Nephron progenitor cell (in vitro differentiated cells): ENCODE results near the gene AGK.

Experiments
- DNase-seq: peaks from one replicate; pipeline ENCODE4 v3.0.0; 2021
- H3K27ac Mint-ChIP-seq: 2 replicates; pipeline ENCODE4 v1.8.0; 2021; ENCODE audit warnings: mild to moderate bottlenecking, moderate library complexity, mixed read lengths
- H3K27me3 Mint-ChIP-seq: 2 replicates; pipeline ENCODE4 v1.8.0; 2021; ENCODE audit warnings: mild to moderate bottlenecking, low read depth, mixed read lengths; ENCODE audit not compliant: poor library complexity
- H3K36me3 Mint-ChIP-seq: 2 replicates; pipeline ENCODE4 v1.8.0; 2021; ENCODE audit warnings: low read depth, mixed read lengths
- H3K4me1 Mint-ChIP-seq: 2 replicates; pipeline ENCODE4 v1.8.0; 2021; ENCODE audit warnings: mixed read lengths
- H3K4me3 Mint-ChIP-seq: 2 replicates; pipeline ENCODE4 v1.8.0; 2021; ENCODE audit warnings: mild to moderate bottlenecking, moderate library complexity, mixed read lengths
- H3K9me3 Mint-ChIP-seq: 2 replicates; pipeline ENCODE4 v1.8.0; 2021; ENCODE audit warnings: mild to moderate bottlenecking, moderate library complexity, mixed read lengths
- CTCF ChIP-seq: fragments of 200-600 bp; sonication (generic); IDR thresholded peaks from 2 replicates; pipeline ENCODE4 v1.5.0; 2021; ENCODE audit warnings: antibody characterized with exemption

AGK gene

GRCh38 chr7:141567432-141567831 is 16.2 kb downstream of the AGK start:
- H3K9me3 Mint-ChIP-seq, result no peaks in the 10 kb centered on the region
- H3K27ac Mint-ChIP-seq, result no peak overlapping the region
- H3K4me1 Mint-ChIP-seq, result no peaks in the 10 kb centered on the region
- H3K27me3 Mint-ChIP-seq, result no peaks in the 10 kb centered on the region
- no peak overlapping the region for H3K4me3 Mint-ChIP-seq
- H3K36me3 Mint-ChIP-seq, result peaks cover 41% of the 10 kb centered on the region
- no peak for TF ChIP-seq CTCF
- DNase-seq, result no peak

- Mint-ChIP-seq H3K27me3 (no peaks in the 10 kb centered on the region), H3K4me3 (no peak overlapping the region), H3K27ac (no peak overlapping the region), H3K36me3 (peaks cover 41% of the 10 kb centered on the region), H3K4me1 (no peaks in the 10 kb centered on the region), H3K9me3 (no peaks in the 10 kb centered on the region)
- DNase-seq, result no peak
- TF ChIP-seq CTCF, result no peak
These were observed 17.0 kb downstream of the AGK start for GRCh38 chr7:141568227-141568626.

GRCh38 chr7:141571059-141571458 is 19.8 kb downstream of the AGK start:
- peaks cover 10% of the 10 kb centered on the region for H3K9me3 Mint-ChIP-seq
- no peaks in the 10 kb centered on the region for H3K27me3 Mint-ChIP-seq
- no peak for DNase-seq
- no peak overlapping the region for H3K27ac Mint-ChIP-seq
- TF ChIP-seq CTCF, result no peak
- H3K4me3 Mint-ChIP-seq, result no peak overlapping the region
- peaks cover 13% of the 10 kb centered on the region for H3K36me3 Mint-ChIP-seq
- no peaks in the 10 kb centered on the region for H3K4me1 Mint-ChIP-seq

- H3K36me3 Mint-ChIP-seq, result peaks cover 5% of the 10 kb centered on the region
- no peak for DNase-seq
- no peaks in the 10 kb centered on the region for H3K4me1 Mint-ChIP-seq
- no peak overlapping the region for H3K27ac Mint-ChIP-seq
- peaks cover 14% of the 10 kb centered on the region for H3K9me3 Mint-ChIP-seq
- H3K4me3 Mint-ChIP-seq, result no peak overlapping the region
- no peak for TF ChIP-seq CTCF
- H3K27me3 Mint-ChIP-seq, result no peaks in the 10 kb centered on the region
These were observed 21.0 kb downstream of the AGK start for GRCh38 chr7:141572175-141572574.

GRCh38 chr7:141573511-141573910 is 22.3 kb downstream of the AGK start:
- Mint-ChIP-seq H3K4me3 (no peak overlapping the region), H3K27ac (no peak overlapping the region), H3K36me3 (no peaks in the 10 kb centered on the region), H3K9me3 (peaks cover 14% of the 10 kb centered on the region), H3K27me3 (no peaks in the 10 kb centered on the region), H3K4me1 (no peaks in the 10 kb centered on the region)
- no peak for DNase-seq
- no peak for TF ChIP-seq CTCF

GRCh38 chr7:141575164-141575563 is 24.0 kb downstream of the AGK start:
- H3K27me3 Mint-ChIP-seq, result no peaks in the 10 kb centered on the region

More at GRCh38 chr7:141575164-141575563, 24.0 kb downstream of the AGK start:
- peak overlapping the region; percentile 6 for H3K27ac Mint-ChIP-seq
- no peaks in the 10 kb centered on the region for H3K4me1 Mint-ChIP-seq
- DNase-seq, result no peak
- H3K9me3 Mint-ChIP-seq, result peaks cover 14% of the 10 kb centered on the region
- H3K36me3 Mint-ChIP-seq, result no peaks in the 10 kb centered on the region
- TF ChIP-seq CTCF, result no peak
- no peak overlapping the region for H3K4me3 Mint-ChIP-seq
